GM23338 (cell line): ENCODE results near the gene LMO7. TPM values are rescaled to one million over a fixed set of nuclear protein-coding genes. Genes with fewer than 3 reads are reported as not detected.

Experiments
- ATAC-seq: fragments of 200-7000 bp; cut with Tn5 transposase; 3 replicates; pipeline ENCODE4 v1.9.1; 2020
- DNase-seq: peaks from one replicate; pipeline ENCODE4 v3.0.0-alpha.2; 2015; ENCODE audit warnings: low spot score
- H2AFZ ChIP-seq: fragments of 200-600 bp; sonication (generic); 2 replicates; pipeline ENCODE4 v1.8.0; 2016; ENCODE audit warnings: antibody characterized with exemption, mild to moderate bottlenecking, moderate library complexity
- H3F3A ChIP-seq: fragments of 200-600 bp; sonication (generic); replicated peaks from 2 replicates; pipeline ENCODE4 v1.8.0; 2017; ENCODE audit warnings: antibody characterized with exemption, mixed run types, low read depth
- H3K27ac ChIP-seq: fragments of 200-600 bp; sonication (generic); 2 replicates; pipeline ENCODE4 v1.6.1; 2016; ENCODE audit warnings: low read depth
- H3K27me3 ChIP-seq: fragments of 200-600 bp; sonication (generic); 2 replicates; pipeline ENCODE4 v1.8.0; 2016; ENCODE audit warnings: mild to moderate bottlenecking, mixed run types, moderate library complexity; ENCODE audit not compliant: insufficient read depth
- H3K36me3 ChIP-seq: fragments of 200-600 bp; sonication (generic); 2 replicates; pipeline ENCODE4 v1.8.0; 2016; ENCODE audit warnings: mild to moderate bottlenecking; ENCODE audit not compliant: insufficient read depth
- H3K4me1 ChIP-seq: fragments of 200-600 bp; sonication (generic); 2 replicates; pipeline ENCODE4 v1.8.0; 2016; ENCODE audit warnings: mild to moderate bottlenecking, moderate library complexity; ENCODE audit not compliant: insufficient read depth
- H3K4me2 ChIP-seq: fragments of 200-600 bp; sonication (generic); 2 replicates; pipeline ENCODE4 v1.7.1; 2017; ENCODE audit warnings: mixed run types
- H3K4me3 ChIP-seq: fragments of 200-600 bp; sonication (generic); 2 replicates; pipeline ENCODE4 v1.6.1; 2016; ENCODE audit warnings: mixed run types
- H3K79me2 ChIP-seq: fragments of 200-600 bp; sonication (generic); replicated peaks from 2 replicates; pipeline ENCODE4 v1.8.0; 2017; ENCODE audit warnings: mild to moderate bottlenecking; ENCODE audit not compliant: insufficient read depth
- H3K9me2 ChIP-seq: fragments of 200-600 bp; sonication (generic); 2 replicates; pipeline ENCODE4 v1.8.0; 2017; ENCODE audit not compliant: insufficient read depth
- H4K20me1 ChIP-seq: fragments of 200-600 bp; sonication (generic); replicated peaks from 2 replicates; pipeline ENCODE4 v1.8.0; 2017; ENCODE audit warnings: mild to moderate bottlenecking; ENCODE audit not compliant: insufficient read depth
- H3K27ac Mint-ChIP-seq: 2 replicates; pipeline ENCODE4 v1.8.0; 2020; ENCODE audit warnings: inconsistent platforms, mild to moderate bottlenecking, moderate library complexity, mixed read lengths
- H3K27me3 Mint-ChIP-seq: 3 replicates; pipeline ENCODE4 v1.8.0; 2022; ENCODE audit warnings: low read depth, mild to moderate bottlenecking, moderate library complexity, mixed read lengths, inconsistent platforms; ENCODE audit not compliant: insufficient read depth, poor library complexity
- H3K36me3 Mint-ChIP-seq: 3 replicates; pipeline ENCODE4 v1.8.0; 2021; ENCODE audit warnings: low read depth, mild to moderate bottlenecking, inconsistent platforms, moderate library complexity, mixed read lengths
- H3K4me1 Mint-ChIP-seq: 3 replicates; pipeline ENCODE4 v1.8.0; 2020; ENCODE audit warnings: mild to moderate bottlenecking, inconsistent platforms, mixed read lengths
- H3K4me3 Mint-ChIP-seq: 3 replicates; pipeline ENCODE4 v1.8.0; 2021; ENCODE audit warnings: moderate library complexity, mild to moderate bottlenecking, inconsistent platforms, mixed read lengths
- H3K9me3 Mint-ChIP-seq: 3 replicates; pipeline ENCODE4 v1.8.0; 2020; ENCODE audit warnings: moderate library complexity, mild to moderate bottlenecking, inconsistent platforms, mixed read lengths
- CREB1 ChIP-seq: fragments of 250-450 bp; sonication (Bioruptor Pico); IDR thresholded peaks from 2 replicates; pipeline ENCODE4 v1.5.0; 2020; ENCODE audit warnings: low read depth, mild to moderate bottlenecking, moderate library complexity
- CTCF ChIP-seq, 2 experiments: fragments of 200-600 bp in 1 of 2; sonication (generic) in 1 of 2; conservative IDR thresholded peaks; 2 replicates each; pipeline versions ENCODE4 v1.5.1 to v1.6.1; 2016 to 2017; ENCODE audit warnings: antibody characterized with exemption in 2 of 2, low read depth in 2 of 2, mild to moderate bottlenecking in 2 of 2, moderate library complexity in 1 of 2
- EZH2 ChIP-seq: fragments of 200-600 bp; sonication (generic); IDR thresholded peaks from one replicate; pipeline ENCODE4 v1.8.0; 2017; ENCODE audit warnings: antibody characterized with exemption, mild to moderate bottlenecking, low read depth; ENCODE audit not compliant: unreplicated experiment
- EZH2phosphoT487 ChIP-seq: fragments of 200-600 bp; sonication (generic); IDR thresholded peaks from one replicate; pipeline ENCODE4 v1.8.1; 2018; ENCODE audit warnings: antibody characterized with exemption; ENCODE audit not compliant: unreplicated experiment
- JUNB ChIP-seq: IDR thresholded peaks from one replicate; pipeline ENCODE4 v1.6.1; 2016; ENCODE audit warnings: antibody characterized with exemption; ENCODE audit not compliant: unreplicated experiment
- POLR2AphosphoS5 ChIP-seq: IDR thresholded peaks from 2 replicates; pipeline ENCODE4 v1.6.1; 2016; ENCODE audit warnings: antibody characterized with exemption, low read depth
- REST ChIP-seq: IDR thresholded peaks from one replicate; pipeline ENCODE4 v1.6.1; 2018; ENCODE audit warnings: antibody characterized with exemption; ENCODE audit not compliant: unreplicated experiment
- ZNF331 ChIP-seq: fragments of 250-450 bp; sonication (Bioruptor Pico); IDR thresholded peaks from 2 replicates; pipeline ENCODE4 v1.5.0; 2020; ENCODE audit warnings: low read depth, mild to moderate bottlenecking, moderate library complexity
- polyA plus RNA-seq: library from polyadenylated mRNA; unstranded; fragments of >200 nt; fragmentation: Nextera tagmentation; extraction: Ambion mirVana; gene quantifications from 2 replicates; pipeline ENCODE4 v1.2.1, GENCODE V29; 2016
- total RNA-seq: library from RNA; depleted of rRNA; stranded (reverse); fragments of >200 nt; shearing (Covaris generic); gene quantifications from 2 replicates; pipeline ENCODE4 v1.2.3, GENCODE V29; 2014
- TF ChIP-seq, protein P1 (sequence below): IDR thresholded peaks from 2 replicates; pipeline ENCODE4 v1.6.1; 2016; ENCODE audit warnings: antibody characterized with exemption

The LMO7 gene
- total and polyA plus RNA-seq, 2 experiments from 2014 or later, result 22.3 to 26.9 TPM

DNA sequence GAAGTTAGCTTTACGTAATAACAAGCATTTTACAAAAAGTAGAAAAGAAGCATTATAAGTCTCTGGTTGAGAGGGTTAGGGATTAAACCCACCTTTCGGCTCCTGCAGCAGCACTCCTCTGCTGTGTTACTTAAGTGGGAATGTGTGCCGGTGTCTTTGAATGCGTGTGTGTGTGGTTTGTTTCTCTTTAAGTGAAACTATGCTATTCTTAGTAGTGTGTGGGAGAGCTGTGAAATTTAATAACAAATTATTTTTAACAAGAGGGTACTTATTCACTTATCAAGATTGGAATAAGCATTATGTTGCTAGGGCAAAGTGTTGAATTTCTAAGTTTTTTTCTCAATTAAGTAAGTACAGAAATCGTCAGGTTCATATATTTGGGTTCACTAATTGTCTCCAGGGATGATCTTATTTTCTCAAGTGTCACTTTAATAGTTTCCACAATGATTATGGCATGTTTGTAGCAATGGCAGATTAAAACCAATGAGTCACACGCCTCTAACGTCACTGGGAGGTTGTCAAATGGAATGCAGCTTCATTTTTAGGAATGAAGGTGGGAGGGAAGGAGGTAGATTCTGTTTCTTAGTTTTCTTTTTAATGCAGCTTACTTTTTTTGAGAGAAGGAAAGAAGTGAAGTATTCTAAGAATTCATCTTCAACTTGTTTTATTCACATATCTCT is 151.3 kb downstream of the LMO7 start:
- H3K36me3 Mint-ChIP-seq, result peaks cover 9% of the 10 kb centered on the region
- H3K27ac ChIP-seq, result no peak overlapping the region
- no peaks in the 10 kb centered on the region for H3K27me3 ChIP-seq

More for the DNA sequence above, 151.3 kb downstream of the LMO7 start:
- Mint-ChIP-seq H3K27me3 (peaks cover 1% of the 10 kb centered on the region), H3K4me1 (peaks cover 3% of the 10 kb centered on the region; the same call in 1 of the 3 replicates), H3K9me3 (peaks cover 4% of the 10 kb centered on the region), H3K27ac (no peak overlapping the region), H3K4me3 (no peak overlapping the region)
- no peaks in the 10 kb centered on the region for H3F3A ChIP-seq
- no peak overlapping the region for H3K4me3 ChIP-seq
- no peaks in the 10 kb centered on the region; the same call in 1 of the 2 replicates for H3K4me1 ChIP-seq
- no peaks in the 10 kb centered on the region for H3K36me3 ChIP-seq
- TF ChIP-seq, protein P1, sequence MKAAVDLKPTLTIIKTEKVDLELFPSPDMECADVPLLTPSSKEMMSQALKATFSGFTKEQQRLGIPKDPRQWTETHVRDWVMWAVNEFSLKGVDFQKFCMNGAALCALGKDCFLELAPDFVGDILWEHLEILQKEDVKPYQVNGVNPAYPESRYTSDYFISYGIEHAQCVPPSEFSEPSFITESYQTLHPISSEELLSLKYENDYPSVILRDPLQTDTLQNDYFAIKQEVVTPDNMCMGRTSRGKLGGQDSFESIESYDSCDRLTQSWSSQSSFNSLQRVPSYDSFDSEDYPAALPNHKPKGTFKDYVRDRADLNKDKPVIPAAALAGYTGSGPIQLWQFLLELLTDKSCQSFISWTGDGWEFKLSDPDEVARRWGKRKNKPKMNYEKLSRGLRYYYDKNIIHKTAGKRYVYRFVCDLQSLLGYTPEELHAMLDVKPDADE, result no peak
- TF ChIP-seq ZNF331 (CRISPR knock-in tag) (no peak), EZH2 (no peak), CREB1 (CRISPR knock-in tag) (no peak), EZH2phosphoT487 (no peak), JUNB (no peak), REST (no peak), POLR2AphosphoS5 (no peak), CTCF (conservative IDR thresholded peaks at IDR 0.05; ENCODE audit: low read depth in 2 of 2) (no peak)
- DNase-seq (no peak), ATAC-seq (no peak)
- H4K20me1 ChIP-seq, result no peaks in the 10 kb centered on the region
- no peak overlapping the region for H2AFZ ChIP-seq
- H3K4me2 ChIP-seq, result no peak overlapping the region
- H3K9me2 ChIP-seq, result no peaks in the 10 kb centered on the region
- no peaks in the 10 kb centered on the region for H3K79me2 ChIP-seq
